Esophagus muscularis mucosa (tissue), 3 donors: Measurements from ENCODE around the gene SMARCA5.

Experiments used
- POLR2A ChIP-seq: fragments of 450-650 bp; IDR thresholded peaks from one replicate; pipeline ENCODE4 v1.6.1; 2017; ENCODE audit warnings: antibody characterized with exemption, moderate library complexity, mild to moderate bottlenecking, low read depth
- POLR2AphosphoS5 ChIP-seq, 2 donors: sonication (generic); formaldehyde crosslinking; IDR thresholded peaks; one replicate each; pipeline ENCODE4 v1.6.1; 2017; ENCODE audit warnings: antibody characterized with exemption in 2 of 2
- TF ChIP-seq, protein P1 (sequence below), 3 experiments: fragments of 200-600 bp in 2 of 3; fragments of 450-650 bp in 1 of 3; sonication (generic) in 2 of 3; IDR thresholded peaks; one replicate each; pipeline ENCODE4 v1.5.1; 2017 to 2019; ENCODE audit warnings: antibody characterized with exemption in 3 of 3, mild to moderate bottlenecking in 2 of 3, moderate library complexity in 1 of 3

DNA sequence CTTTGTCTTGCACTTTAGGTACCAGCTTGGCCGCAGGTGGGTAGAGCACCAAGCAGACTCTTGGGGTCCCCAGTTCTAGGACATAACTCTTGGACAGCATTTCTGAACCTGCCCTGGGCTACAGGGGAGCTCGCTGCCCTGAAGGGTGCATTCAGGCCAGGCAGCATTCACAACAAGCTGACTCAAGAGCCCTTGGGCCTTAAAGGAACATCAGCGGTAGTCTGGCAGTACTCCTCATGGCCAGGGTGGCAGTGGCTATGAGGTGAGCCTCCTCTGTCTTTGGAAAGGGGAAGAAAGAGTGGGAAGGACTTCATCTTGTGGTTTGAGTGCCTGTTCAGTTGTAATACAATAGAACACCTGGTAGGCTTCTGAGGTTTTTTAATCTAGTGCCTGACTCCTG, 24.8 kb upstream of the SMARCA5 start:
- TF ChIP-seq POLR2AphosphoS5 (IDR thresholded peaks at IDR 0.05) (no peak), POLR2A (no peak)
- TF ChIP-seq, protein P1, sequence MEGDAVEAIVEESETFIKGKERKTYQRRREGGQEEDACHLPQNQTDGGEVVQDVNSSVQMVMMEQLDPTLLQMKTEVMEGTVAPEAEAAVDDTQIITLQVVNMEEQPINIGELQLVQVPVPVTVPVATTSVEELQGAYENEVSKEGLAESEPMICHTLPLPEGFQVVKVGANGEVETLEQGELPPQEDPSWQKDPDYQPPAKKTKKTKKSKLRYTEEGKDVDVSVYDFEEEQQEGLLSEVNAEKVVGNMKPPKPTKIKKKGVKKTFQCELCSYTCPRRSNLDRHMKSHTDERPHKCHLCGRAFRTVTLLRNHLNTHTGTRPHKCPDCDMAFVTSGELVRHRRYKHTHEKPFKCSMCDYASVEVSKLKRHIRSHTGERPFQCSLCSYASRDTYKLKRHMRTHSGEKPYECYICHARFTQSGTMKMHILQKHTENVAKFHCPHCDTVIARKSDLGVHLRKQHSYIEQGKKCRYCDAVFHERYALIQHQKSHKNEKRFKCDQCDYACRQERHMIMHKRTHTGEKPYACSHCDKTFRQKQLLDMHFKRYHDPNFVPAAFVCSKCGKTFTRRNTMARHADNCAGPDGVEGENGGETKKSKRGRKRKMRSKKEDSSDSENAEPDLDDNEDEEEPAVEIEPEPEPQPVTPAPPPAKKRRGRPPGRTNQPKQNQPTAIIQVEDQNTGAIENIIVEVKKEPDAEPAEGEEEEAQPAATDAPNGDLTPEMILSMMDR (IDR thresholded peaks at IDR 0.05): no peak
